ENCODE results near the gene CLASRP. TPM values are rescaled to one million over a fixed set of nuclear protein-coding genes. Genes with fewer than 3 reads are reported as not detected.

The CLASRP gene
- total RNA-seq, 1 donor from 2014 or later, result 119 TPM

DNA sequence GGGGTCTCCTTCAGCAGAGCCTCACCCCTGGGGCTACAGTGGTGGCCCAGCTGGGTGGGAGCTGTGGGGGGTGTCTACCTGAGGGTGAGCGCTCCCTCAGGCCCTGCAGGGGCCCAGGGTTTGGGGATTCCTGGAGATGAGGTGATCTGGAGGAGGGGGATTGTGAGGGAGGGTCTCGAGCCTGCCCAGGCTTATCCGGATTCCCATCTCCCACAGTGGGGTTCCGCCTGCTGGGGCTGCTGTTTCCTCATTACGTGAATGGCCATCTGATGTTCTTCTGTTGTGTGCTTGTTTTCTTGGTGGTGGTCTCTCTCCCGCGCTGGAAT, 58.6 kb downstream of the CLASRP start:
- Mint-ChIP-seq H3K36me3 (ENCODE audit: low read depth) (no peaks in the 10 kb centered on the region), H3K27me3 (ENCODE audit: low read depth) (peaks cover 4% of the 10 kb centered on the region), H3K9me3 (no peaks in the 10 kb centered on the region), H3K27ac (ENCODE audit: unreplicated experiment) (no peak overlapping the region), H3K4me3 (peak overlapping the region; percentile 77), H3K4me1 (peaks cover 67% of the 10 kb centered on the region)
- no peak for DNase-seq (ENCODE audit: low read depth, low spot score)
- TF ChIP-seq, protein P1, sequence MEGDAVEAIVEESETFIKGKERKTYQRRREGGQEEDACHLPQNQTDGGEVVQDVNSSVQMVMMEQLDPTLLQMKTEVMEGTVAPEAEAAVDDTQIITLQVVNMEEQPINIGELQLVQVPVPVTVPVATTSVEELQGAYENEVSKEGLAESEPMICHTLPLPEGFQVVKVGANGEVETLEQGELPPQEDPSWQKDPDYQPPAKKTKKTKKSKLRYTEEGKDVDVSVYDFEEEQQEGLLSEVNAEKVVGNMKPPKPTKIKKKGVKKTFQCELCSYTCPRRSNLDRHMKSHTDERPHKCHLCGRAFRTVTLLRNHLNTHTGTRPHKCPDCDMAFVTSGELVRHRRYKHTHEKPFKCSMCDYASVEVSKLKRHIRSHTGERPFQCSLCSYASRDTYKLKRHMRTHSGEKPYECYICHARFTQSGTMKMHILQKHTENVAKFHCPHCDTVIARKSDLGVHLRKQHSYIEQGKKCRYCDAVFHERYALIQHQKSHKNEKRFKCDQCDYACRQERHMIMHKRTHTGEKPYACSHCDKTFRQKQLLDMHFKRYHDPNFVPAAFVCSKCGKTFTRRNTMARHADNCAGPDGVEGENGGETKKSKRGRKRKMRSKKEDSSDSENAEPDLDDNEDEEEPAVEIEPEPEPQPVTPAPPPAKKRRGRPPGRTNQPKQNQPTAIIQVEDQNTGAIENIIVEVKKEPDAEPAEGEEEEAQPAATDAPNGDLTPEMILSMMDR (conservative IDR thresholded peaks at IDR 0.05), result no peak

DNA sequence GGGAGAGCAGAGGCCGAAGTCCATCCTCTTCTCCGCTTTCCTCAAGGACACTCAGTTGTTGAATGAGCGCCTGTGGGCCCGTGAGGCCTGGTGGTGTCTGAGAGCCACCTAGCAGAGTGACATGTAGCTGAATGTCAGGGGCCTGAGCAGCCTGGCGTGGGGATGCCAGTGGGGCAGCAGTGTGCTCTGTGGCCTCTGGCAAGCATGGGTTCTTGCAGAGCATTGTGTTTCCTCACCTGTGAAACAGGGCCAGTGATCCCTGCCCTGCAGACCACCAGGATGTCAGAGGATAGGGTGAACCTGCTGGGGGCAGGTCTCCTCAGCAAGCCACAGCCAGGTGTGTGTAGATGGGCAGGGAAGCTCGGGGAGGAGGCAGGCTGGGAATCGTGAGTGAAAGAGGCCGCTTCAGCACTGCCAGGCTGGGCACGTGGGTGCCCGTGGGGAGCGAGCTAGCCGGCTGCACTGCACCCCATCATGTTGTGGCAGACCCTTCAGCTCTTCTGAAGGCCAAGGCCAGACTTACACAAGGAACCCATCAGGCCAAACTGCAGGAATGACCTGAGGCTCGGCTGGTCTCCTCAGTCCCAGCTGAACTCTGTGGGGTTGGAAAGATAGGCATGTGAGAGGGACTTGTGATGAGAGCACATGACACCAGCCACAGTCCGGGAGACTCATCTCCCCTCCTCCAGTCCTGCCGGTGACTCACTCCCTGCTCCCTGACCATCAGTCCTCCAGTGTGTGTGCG, 59.1 kb downstream of the CLASRP start:
- Mint-ChIP-seq H3K36me3 (ENCODE audit: low read depth) (no peaks in the 10 kb centered on the region), H3K9me3 (no peaks in the 10 kb centered on the region), H3K4me3 (peak overlapping the region; percentile 77), H3K27me3 (ENCODE audit: low read depth) (no peaks in the 10 kb centered on the region), H3K4me1 (peaks cover 62% of the 10 kb centered on the region), H3K27ac (ENCODE audit: unreplicated experiment) (peak overlapping the region; percentile 52)
- DNase-seq (ENCODE audit: low read depth, low spot score), result no peak
- TF ChIP-seq, protein P1 (conservative IDR thresholded peaks at IDR 0.05), result no peak

DNA sequence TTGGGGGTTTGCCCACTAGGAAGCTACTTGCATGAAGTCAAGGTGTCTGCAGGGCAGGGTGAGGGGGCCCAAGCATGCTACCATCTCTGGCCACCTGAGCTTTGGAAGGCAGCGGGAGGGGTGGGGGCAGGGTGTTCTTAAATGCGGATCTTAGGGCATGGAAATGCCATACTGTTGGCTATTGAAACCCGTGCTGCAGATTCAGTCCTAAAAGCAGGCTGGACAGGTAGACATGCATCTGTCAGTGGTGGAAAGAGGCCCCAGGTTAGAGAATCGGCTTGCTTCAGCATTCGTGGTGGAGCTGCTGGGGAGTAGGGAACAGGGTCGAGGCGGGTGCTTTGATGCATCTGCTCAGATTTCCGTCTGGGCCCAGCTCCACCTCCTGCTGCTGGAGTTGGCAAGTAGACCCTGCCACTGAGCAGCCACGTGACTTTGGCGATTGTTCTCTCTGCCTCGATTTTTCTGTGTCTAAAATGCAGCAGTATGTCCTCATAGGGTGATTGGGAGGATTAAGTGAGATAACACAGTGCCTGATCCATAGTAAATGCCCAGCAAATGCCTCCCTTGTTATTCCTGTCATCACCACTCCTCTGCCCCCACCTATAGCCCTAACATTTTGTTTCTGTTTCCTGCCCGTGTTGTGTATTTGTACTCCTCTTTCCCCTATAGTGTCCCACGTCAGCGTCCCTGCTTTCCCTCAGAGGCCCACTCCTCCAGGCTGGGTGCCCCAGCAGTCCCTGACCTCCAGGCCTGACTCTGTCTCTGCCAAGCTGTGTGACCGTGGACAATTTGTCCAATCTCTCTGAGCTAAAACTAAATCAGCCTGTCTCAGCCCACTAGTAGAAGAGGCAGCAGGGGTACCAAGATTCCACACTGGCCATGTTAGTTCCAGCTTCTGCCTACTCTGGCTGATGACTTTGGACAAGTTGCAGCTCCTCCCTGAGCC, 59.9 kb downstream of the CLASRP start:
- Mint-ChIP-seq H3K9me3 (no peaks in the 10 kb centered on the region), H3K27ac (ENCODE audit: unreplicated experiment) (peak overlapping the region; percentile 64), H3K4me3 (peak overlapping the region; percentile 77), H3K4me1 (peaks cover 63% of the 10 kb centered on the region), H3K36me3 (ENCODE audit: low read depth) (no peaks in the 10 kb centered on the region), H3K27me3 (ENCODE audit: low read depth) (no peaks in the 10 kb centered on the region)
- TF ChIP-seq, protein P1 (conservative IDR thresholded peaks at IDR 0.05), result no peak
- DNase-seq (ENCODE audit: low read depth, low spot score), result no peak

DNA sequence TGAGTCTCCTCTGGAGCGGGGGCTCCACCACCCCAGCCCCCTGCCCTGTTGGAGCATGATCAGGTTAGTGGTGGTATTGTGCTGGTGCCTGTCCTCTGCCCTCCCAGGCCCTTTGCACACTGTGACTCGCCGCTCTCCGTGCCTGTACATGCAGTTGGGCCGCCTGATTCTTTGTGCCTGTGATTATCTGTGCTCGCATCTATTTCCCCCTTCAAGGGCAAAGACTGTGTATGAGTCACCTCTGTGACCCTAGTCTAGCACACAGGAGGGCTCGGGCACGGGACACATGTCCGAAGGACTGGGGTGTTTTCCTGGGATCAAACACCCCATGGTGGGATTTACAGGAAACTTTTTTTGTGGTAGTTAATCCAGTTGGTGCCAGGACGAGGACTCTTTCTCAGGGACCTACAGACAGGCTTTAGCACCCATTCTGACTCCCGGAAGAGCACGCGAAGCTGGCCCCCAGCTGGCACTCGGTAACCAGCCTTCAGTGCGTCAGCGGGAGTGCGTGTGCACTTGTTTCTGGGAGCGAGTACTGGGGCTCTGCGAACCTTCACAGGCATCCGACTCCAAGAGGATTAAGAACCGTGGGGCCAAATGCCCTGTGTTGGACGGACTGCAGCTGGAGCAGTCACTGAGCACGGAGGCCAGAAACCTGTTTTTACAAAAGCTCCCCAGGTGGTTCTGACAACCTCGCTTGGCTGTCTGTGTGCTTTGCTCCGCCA, 60.8 kb downstream of the CLASRP start:
- peak overlapping the region; percentile 94 for H3K27ac Mint-ChIP-seq (ENCODE audit: unreplicated experiment)
- H3K4me3 Mint-ChIP-seq, result peak overlapping the region; percentile 38
- no peaks in the 10 kb centered on the region for H3K27me3 Mint-ChIP-seq (ENCODE audit: low read depth)
- DNase-seq (ENCODE audit: low read depth, low spot score), result no peak
- H3K4me1 Mint-ChIP-seq, result peaks cover 63% of the 10 kb centered on the region
- H3K9me3 Mint-ChIP-seq, result no peaks in the 10 kb centered on the region
- TF ChIP-seq, protein P1 (conservative IDR thresholded peaks at IDR 0.05), result no peak
- H3K36me3 Mint-ChIP-seq (ENCODE audit: low read depth), result no peaks in the 10 kb centered on the region

- Mint-ChIP-seq H3K27ac (ENCODE audit: unreplicated experiment) (no peak overlapping the region), H3K4me3 (peak overlapping the region; percentile 32), H3K27me3 (ENCODE audit: low read depth) (no peaks in the 10 kb centered on the region), H3K4me1 (peaks cover 62% of the 10 kb centered on the region), H3K36me3 (ENCODE audit: low read depth) (no peaks in the 10 kb centered on the region), H3K9me3 (no peaks in the 10 kb centered on the region)
- TF ChIP-seq, protein P1 (conservative IDR thresholded peaks at IDR 0.05), result no peak
- DNase-seq (ENCODE audit: low read depth, low spot score), result no peak
Observed at GRCh38 chr19:45100201-45100600, 61.4 kb downstream of the CLASRP start.
